GM12864 (cell line): Measurements from ENCODE around the gene OBP2B.
"Not testable (repeated sequence)": the region's sequence is repeated elsewhere in the genome, so short reads cannot be mapped to it uniquely, and the experiment has no call there.

Source experiments
- DNase-seq: peaks from one replicate; pipeline ENCODE4 v3.0.0-alpha.2; 2011; ENCODE audit warnings: low read depth
- H3K4me3 ChIP-seq: 2 replicates; pipeline ENCODE4 v1.5.1; 2011; ENCODE audit warnings: mild to moderate bottlenecking, low read depth, low read length, control low read depth
- CTCF ChIP-seq: IDR thresholded peaks from 2 replicates; pipeline ENCODE4 v1.5.1; 2011; ENCODE audit warnings: low read depth, mild to moderate bottlenecking, moderate library complexity, low read length, control low read depth, inconsistent platforms; ENCODE audit errors: missing control alignments

Gene OBP2B

GRCh38 chr9:133230093-133230492, 21.0 kb upstream of the OBP2B start:
- no peak for TF ChIP-seq CTCF
- no peak for DNase-seq
- H3K4me3 ChIP-seq, result no peak overlapping the region

- not testable (repeated sequence) for H3K4me3 ChIP-seq, DNase-seq
These were observed 19.6 kb upstream of the OBP2B start for GRCh38 chr9:133228474-133229193.

- H3K4me3 ChIP-seq, DNase-seq: not testable (repeated sequence)
These were observed 18.9 kb upstream of the OBP2B start for GRCh38 chr9:133227996-133228395.

- DNase-seq, result no peak
- H3K4me3 ChIP-seq, result no peak overlapping the region
- no peak for TF ChIP-seq CTCF
These were observed 18.3 kb upstream of the OBP2B start for GRCh38 chr9:133227242-133227860.

- H3K4me3 ChIP-seq, result no peak overlapping the region
- TF ChIP-seq CTCF, result no peak
- DNase-seq, result no peak
These were observed 17.4 kb upstream of the OBP2B start for GRCh38 chr9:133226219-133227171.

GRCh38 chr9:133225171-133226011, 16.3 kb upstream of the OBP2B start:
- no peak overlapping the region for H3K4me3 ChIP-seq
- DNase-seq, result no peak
- TF ChIP-seq CTCF, result no peak

- TF ChIP-seq CTCF, result no peak
- H3K4me3 ChIP-seq, result no peak overlapping the region
- DNase-seq, result no peak
These were observed 15.7 kb upstream of the OBP2B start for GRCh38 chr9:133224762-133225161.

GRCh38 chr9:133223159-133223756, 14.2 kb upstream of the OBP2B start:
- H3K4me3 ChIP-seq, DNase-seq: not testable (repeated sequence)

- not testable (repeated sequence) for H3K4me3 ChIP-seq, DNase-seq
These were observed 12.9 kb upstream of the OBP2B start for GRCh38 chr9:133221994-133222393.
